GM12878 (cell line): ENCODE measurements around the gene COL4A4.

Experiments used
- CHD2 ChIP-seq: IDR thresholded peaks from 2 replicates; pipeline ENCODE4 v1.6.1; 2011; ENCODE audit warnings: low read depth, low read length, improper control_type of control experiment, borderline replicate concordance
- ESRRA ChIP-seq: IDR thresholded peaks from 2 replicates; pipeline ENCODE4 v1.6.1; 2012; ENCODE audit warnings: mild to moderate bottlenecking, low read length, improper control_type of control experiment
- EZH2 ChIP-seq: IDR thresholded peaks from 2 replicates; pipeline ENCODE4 v1.6.1; 2012; ENCODE audit warnings: low read depth, mild to moderate bottlenecking, control low read depth, inconsistent platforms, low read length, borderline replicate concordance; ENCODE audit not compliant: control insufficient read depth
- JUND ChIP-seq: IDR thresholded peaks from 2 replicates; pipeline ENCODE4 v1.6.1; 2012; ENCODE audit warnings: low read depth, mild to moderate bottlenecking, low read length, improper control_type of control experiment, moderate library complexity
- POLR2A ChIP-seq: IDR thresholded peaks from 2 replicates; pipeline ENCODE4 v1.6.1; 2011; ENCODE audit warnings: low read depth, mild to moderate bottlenecking, low read length
- POLR2AphosphoS2 ChIP-seq: IDR thresholded peaks from 2 replicates; pipeline ENCODE4 v1.6.1; 2011; ENCODE audit warnings: low read depth, mild to moderate bottlenecking, low read length, improper control_type of control experiment, moderate library complexity
- RBBP5 ChIP-seq: fragments of 200-600 bp; sonication (generic); conservative IDR thresholded peaks from 2 replicates; pipeline ENCODE4 v1.6.1; 2016
- SMAD1 ChIP-seq: fragments of 450-650 bp; IDR thresholded peaks from 2 replicates; pipeline ENCODE4 v1.6.1; 2018; ENCODE audit warnings: mild to moderate bottlenecking, low read depth; ENCODE audit not compliant: partially characterized antibody
- SPI1 ChIP-seq: IDR thresholded peaks from 2 replicates; pipeline ENCODE4 v1.6.1; 2011; ENCODE audit warnings: low read depth, mild to moderate bottlenecking, low read length, moderate library complexity, borderline replicate concordance; ENCODE audit not compliant: insufficient read depth
- SUZ12 ChIP-seq: fragments of 200-600 bp; sonication (generic); IDR thresholded peaks from one replicate; pipeline ENCODE4 v1.6.1; 2018; ENCODE audit warnings: antibody characterized with exemption, mild to moderate bottlenecking; ENCODE audit not compliant: unreplicated experiment
- TF ChIP-seq, protein P1 (sequence below), 3 experiments: IDR thresholded peaks in 2 of 3; conservative IDR thresholded peaks in 1 of 3; 2 replicates each; pipeline ENCODE4 v1.5.1; 2011; ENCODE audit warnings: low read depth in 3 of 3, low read length in 3 of 3, mild to moderate bottlenecking in 3 of 3, control low read depth in 2 of 3, moderate library complexity in 2 of 3, inconsistent platforms in 1 of 3, mixed read lengths in 1 of 3; ENCODE audit not compliant: control insufficient read depth in 2 of 3, insufficient read depth in 1 of 3; ENCODE audit errors: extremely low read depth in 1 of 3
- TF ChIP-seq, protein P2 (sequence below): fragments of 450-650 bp; IDR thresholded peaks from 2 replicates; pipeline ENCODE4 v1.6.1; 2014; ENCODE audit warnings: mild to moderate bottlenecking
- TF ChIP-seq, protein P3 (sequence below): IDR thresholded peaks from 2 replicates; pipeline ENCODE4 v1.6.1; 2012; ENCODE audit warnings: low read depth, low read length, improper control_type of control experiment
- TF ChIP-seq, protein P4 (sequence below): IDR thresholded peaks from 2 replicates; pipeline ENCODE4 v1.6.1; 2011; ENCODE audit warnings: low read depth, low read length, improper control_type of control experiment, borderline replicate concordance

DNA sequence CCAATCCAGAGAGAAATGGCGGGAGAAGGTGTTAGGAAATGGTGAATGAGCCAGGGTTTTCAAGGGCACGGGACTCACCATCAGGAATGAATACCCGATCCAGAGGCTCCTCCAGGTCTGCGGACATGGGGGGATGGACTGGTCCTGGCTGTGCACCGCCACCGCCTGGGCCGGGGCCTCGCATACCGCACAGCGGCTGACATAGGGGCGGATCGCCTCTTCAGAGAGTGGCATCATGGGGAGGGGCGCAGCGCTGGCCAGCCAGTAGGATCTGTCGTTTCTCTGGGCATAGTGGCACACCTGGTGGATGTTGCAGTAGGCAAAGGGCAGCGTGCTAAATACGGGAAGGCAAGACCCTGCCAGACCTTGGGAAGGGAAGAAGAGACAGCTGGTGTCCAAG is 156.1 kb downstream of the COL4A4 start:
- no peak for TF ChIP-seq EZH2
- TF ChIP-seq POLR2AphosphoS2 = no peak
- 0 out of 2 replicates have a peak, but pooled peaks have one; percentile 21 for TF ChIP-seq POLR2A
- TF ChIP-seq, protein P1, sequence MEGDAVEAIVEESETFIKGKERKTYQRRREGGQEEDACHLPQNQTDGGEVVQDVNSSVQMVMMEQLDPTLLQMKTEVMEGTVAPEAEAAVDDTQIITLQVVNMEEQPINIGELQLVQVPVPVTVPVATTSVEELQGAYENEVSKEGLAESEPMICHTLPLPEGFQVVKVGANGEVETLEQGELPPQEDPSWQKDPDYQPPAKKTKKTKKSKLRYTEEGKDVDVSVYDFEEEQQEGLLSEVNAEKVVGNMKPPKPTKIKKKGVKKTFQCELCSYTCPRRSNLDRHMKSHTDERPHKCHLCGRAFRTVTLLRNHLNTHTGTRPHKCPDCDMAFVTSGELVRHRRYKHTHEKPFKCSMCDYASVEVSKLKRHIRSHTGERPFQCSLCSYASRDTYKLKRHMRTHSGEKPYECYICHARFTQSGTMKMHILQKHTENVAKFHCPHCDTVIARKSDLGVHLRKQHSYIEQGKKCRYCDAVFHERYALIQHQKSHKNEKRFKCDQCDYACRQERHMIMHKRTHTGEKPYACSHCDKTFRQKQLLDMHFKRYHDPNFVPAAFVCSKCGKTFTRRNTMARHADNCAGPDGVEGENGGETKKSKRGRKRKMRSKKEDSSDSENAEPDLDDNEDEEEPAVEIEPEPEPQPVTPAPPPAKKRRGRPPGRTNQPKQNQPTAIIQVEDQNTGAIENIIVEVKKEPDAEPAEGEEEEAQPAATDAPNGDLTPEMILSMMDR (IDR thresholded peaks at IDR 0.05 in 2 of 3, conservative IDR thresholded peaks at IDR 0.05 in 1 of 3; ENCODE audit: control insufficient read depth in 2 of 3, extremely low read depth in 1 of 3, insufficient read depth in 1 of 3, low read depth in 3 of 3, low read length in 3 of 3) = no peak
- TF ChIP-seq RBBP5 = no peak
- no peak for TF ChIP-seq CHD2
- no peak for TF ChIP-seq SMAD1
- TF ChIP-seq, protein P2, sequence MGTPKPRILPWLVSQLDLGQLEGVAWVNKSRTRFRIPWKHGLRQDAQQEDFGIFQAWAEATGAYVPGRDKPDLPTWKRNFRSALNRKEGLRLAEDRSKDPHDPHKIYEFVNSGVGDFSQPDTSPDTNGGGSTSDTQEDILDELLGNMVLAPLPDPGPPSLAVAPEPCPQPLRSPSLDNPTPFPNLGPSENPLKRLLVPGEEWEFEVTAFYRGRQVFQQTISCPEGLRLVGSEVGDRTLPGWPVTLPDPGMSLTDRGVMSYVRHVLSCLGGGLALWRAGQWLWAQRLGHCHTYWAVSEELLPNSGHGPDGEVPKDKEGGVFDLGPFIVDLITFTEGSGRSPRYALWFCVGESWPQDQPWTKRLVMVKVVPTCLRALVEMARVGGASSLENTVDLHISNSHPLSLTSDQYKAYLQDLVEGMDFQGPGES = no peak
- no peak for TF ChIP-seq ESRRA
- TF ChIP-seq, protein P3, sequence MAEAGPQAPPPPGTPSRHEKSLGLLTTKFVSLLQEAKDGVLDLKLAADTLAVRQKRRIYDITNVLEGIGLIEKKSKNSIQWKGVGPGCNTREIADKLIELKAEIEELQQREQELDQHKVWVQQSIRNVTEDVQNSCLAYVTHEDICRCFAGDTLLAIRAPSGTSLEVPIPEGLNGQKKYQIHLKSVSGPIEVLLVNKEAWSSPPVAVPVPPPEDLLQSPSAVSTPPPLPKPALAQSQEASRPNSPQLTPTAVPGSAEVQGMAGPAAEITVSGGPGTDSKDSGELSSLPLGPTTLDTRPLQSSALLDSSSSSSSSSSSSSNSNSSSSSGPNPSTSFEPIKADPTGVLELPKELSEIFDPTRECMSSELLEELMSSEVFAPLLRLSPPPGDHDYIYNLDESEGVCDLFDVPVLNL = no peak
- TF ChIP-seq JUND = no peak
- no peak for TF ChIP-seq SPI1
- TF ChIP-seq, protein P4, sequence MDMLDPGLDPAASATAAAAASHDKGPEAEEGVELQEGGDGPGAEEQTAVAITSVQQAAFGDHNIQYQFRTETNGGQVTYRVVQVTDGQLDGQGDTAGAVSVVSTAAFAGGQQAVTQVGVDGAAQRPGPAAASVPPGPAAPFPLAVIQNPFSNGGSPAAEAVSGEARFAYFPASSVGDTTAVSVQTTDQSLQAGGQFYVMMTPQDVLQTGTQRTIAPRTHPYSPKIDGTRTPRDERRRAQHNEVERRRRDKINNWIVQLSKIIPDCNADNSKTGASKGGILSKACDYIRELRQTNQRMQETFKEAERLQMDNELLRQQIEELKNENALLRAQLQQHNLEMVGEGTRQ = no peak
- no peak for TF ChIP-seq SUZ12
